WI38 (cell line): ENCODE data around the gene NALCN.

ENCODE experiments used
- H3K4me3 ChIP-seq: 2 replicates; pipeline ENCODE4 v1.5.1; 2011; ENCODE audit warnings: low read depth, mild to moderate bottlenecking, control low read depth, low read length
- CTCF ChIP-seq: IDR thresholded peaks from 2 replicates; pipeline ENCODE4 v1.5.1; 2012; ENCODE audit warnings: low read depth, mild to moderate bottlenecking, control low read depth, low read length

NALCN gene

DNA sequence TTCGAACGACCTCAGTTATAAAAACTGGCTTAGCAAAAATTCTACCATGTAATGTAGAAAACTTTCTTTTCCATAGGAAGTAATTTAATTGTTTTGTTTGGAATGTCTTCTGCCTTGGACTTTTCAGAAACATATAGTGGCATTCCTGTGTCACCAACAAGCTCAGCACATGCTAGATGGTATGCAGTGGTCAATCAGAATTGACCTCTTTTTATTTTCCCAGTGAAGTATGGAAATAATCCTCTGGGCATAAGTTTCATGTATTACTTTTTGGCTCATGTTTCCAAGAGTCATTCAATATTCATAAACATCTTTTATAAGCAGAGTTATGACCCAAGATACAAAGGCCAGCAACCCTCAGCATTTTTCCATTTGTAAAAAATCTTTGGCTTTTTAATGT lies 33.6 kb downstream of the NALCN start:
- no peak for TF ChIP-seq CTCF
- no peak overlapping the region for H3K4me3 ChIP-seq

DNA sequence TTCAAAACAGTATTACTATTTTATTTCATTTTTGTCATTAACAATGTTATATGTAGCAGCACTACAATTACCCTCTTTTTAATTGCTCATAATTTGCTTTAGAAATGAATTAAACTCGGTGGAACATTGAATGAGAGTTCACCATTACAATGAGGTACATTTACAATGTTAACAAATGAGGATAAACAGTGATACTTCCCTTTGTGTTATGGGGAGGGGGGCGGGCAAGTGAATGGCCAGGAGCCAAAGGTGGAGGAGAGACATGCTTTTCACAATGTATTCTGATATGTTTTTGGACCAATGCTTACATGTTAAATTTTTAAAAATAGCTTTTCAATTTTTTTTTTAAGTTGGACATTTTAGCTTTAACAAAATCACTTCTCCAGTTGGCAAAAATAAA lies 34.2 kb downstream of the NALCN start:
- no peak for TF ChIP-seq CTCF
- no peak overlapping the region for H3K4me3 ChIP-seq

DNA sequence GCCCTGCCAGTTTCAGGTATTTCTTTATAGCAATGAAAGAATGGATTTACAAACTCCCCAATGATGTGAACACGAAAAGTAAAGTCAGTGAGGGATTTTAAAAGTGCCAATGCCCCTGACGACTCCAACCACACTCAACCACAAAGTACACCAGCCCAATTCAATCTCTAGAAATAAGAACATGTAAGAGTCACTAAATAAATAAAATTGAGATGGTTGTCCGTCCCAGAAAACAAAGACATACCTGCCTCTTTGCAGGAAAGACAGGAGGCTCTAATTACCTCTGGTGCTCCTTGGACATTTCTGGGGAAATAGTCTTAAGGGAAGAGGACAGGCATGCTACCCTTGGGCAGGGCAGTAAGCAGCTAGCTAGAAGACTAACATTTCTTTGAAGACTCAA lies 55.8 kb downstream of the NALCN start:
- no peak for TF ChIP-seq CTCF
- H3K4me3 ChIP-seq: no peak overlapping the region

DNA sequence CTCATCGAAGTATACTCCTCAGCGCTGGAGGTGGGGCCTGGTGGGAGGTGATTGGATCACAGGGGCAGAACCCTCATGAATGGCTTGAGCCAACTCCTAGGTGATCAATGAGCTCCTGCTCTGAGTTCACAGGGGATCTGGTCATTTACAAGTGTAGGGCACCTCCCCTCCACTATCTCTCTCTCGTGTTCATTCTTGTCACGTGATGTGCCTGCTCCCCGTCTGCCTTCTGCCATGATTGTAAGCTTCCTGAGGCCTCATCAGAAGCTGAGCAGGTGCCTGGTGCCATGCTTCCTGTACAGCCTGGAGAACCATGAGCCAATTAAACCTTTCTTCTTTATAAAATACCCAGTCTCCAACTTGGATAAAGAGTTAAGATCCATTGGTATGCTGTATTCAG lies 61.4 kb downstream of the NALCN start:
- H3K4me3 ChIP-seq: no peak overlapping the region
- TF ChIP-seq CTCF: no peak

- TF ChIP-seq CTCF: no peak
- H3K4me3 ChIP-seq: no peak overlapping the region
These were observed 69.2 kb downstream of the NALCN start for GRCh38 chr13:101346942-101347728.

- TF ChIP-seq CTCF: no peak
- no peak overlapping the region for H3K4me3 ChIP-seq
These were observed 70.1 kb downstream of the NALCN start for GRCh38 chr13:101346161-101346560.

GRCh38 chr13:101343128-101343787 lies 73.0 kb downstream of the NALCN start:
- TF ChIP-seq CTCF: no peak

More at GRCh38 chr13:101343128-101343787, 73.0 kb downstream of the NALCN start:
- H3K4me3 ChIP-seq: no peak overlapping the region
